ENCODE measurements around the gene GLCCI1. TPM values are rescaled to one million over a fixed set of nuclear protein-coding genes. Genes with fewer than 3 reads are reported as not detected.

The GLCCI1 gene
- total RNA-seq, 1 donor from 2014 or later: 2.1 TPM

DNA sequence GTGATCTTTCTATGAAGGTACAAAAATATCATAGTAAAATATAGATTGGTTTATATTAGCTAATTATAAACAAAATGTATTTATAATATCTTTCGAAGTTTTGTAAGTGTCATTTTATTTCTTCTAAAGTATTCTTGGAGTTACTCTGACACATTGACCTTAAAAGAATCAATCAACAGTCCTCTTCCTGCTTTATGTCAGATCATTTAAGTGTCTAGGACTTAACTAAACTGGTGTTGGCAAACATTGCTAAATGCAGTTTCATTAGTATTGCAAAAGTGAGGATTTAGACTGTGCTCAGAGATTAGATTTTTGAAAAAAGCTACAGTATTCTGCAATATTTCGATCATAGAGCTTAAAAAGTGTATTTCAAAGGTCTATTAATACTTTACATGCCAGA lies 10.3 kb downstream of the GLCCI1 start:
- FAIRE-seq (no peak), DNase-seq (ENCODE audit: low read depth) (no peak)
- Histone ChIP-seq H3K36me3 (ENCODE audit: control insufficient read depth, insufficient read depth, low read length) (no peaks in the 10 kb centered on the region), H3K27me3 (ENCODE audit: control insufficient read depth, insufficient read depth, low read length) (no peaks in the 10 kb centered on the region), H3K4me3 (ENCODE audit: low read depth, low read length) (no peak overlapping the region)
- TF ChIP-seq, protein P1, sequence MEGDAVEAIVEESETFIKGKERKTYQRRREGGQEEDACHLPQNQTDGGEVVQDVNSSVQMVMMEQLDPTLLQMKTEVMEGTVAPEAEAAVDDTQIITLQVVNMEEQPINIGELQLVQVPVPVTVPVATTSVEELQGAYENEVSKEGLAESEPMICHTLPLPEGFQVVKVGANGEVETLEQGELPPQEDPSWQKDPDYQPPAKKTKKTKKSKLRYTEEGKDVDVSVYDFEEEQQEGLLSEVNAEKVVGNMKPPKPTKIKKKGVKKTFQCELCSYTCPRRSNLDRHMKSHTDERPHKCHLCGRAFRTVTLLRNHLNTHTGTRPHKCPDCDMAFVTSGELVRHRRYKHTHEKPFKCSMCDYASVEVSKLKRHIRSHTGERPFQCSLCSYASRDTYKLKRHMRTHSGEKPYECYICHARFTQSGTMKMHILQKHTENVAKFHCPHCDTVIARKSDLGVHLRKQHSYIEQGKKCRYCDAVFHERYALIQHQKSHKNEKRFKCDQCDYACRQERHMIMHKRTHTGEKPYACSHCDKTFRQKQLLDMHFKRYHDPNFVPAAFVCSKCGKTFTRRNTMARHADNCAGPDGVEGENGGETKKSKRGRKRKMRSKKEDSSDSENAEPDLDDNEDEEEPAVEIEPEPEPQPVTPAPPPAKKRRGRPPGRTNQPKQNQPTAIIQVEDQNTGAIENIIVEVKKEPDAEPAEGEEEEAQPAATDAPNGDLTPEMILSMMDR (IDR thresholded peaks at IDR 0.05; ENCODE audit: insufficient read depth, low read length, severe bottlenecking): no peak

DNA sequence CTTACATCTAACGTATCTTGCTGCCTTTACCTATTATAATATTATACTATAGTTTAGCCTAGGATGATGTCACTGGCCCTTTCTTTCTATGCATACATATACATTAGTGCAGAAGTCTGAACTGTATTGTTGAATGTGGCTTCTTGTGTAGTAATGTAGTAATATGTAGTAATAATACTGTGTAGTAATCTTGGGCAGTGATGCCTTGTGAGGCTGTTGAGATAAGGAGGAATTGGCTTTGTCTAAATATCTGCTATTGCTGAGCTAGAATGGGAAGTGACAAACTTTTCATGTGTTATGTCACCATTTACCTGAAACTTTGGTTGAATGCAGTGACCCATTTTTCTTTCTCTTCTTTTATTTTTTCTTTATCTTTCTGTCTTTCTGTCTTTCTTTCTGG lies 11.0 kb downstream of the GLCCI1 start:
- Histone ChIP-seq H3K27me3 (ENCODE audit: control insufficient read depth, insufficient read depth, low read length) (no peaks in the 10 kb centered on the region), H3K36me3 (ENCODE audit: control insufficient read depth, insufficient read depth, low read length) (no peaks in the 10 kb centered on the region), H3K4me3 (ENCODE audit: low read depth, low read length) (no peak overlapping the region)
- FAIRE-seq: no peak
- TF ChIP-seq, protein P1 (IDR thresholded peaks at IDR 0.05; ENCODE audit: insufficient read depth, low read length, severe bottlenecking): no peak
- no peak for DNase-seq (ENCODE audit: low read depth)

DNA sequence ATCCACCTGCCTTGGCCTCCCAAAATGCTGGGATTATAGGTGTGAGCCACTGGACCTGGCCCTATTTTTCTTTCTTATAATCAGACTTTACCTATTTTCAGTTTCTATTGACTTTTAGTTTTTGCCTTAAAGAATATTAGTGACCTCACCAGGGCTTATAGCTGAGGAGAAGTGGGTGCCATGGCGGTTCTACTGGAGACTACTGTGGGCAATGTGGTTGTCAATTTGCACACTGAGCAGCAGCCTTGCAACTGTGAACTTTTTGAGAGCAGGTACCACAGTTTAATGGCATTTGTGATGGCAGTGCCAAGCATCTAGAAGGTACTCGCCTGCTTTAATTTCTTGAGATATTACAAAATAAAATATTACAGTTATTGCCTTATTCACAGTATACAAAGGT lies 11.5 kb downstream of the GLCCI1 start:
- FAIRE-seq: no peak
- no peak overlapping the region for H3K4me3 ChIP-seq (ENCODE audit: low read depth, low read length)
- TF ChIP-seq, protein P1 (IDR thresholded peaks at IDR 0.05; ENCODE audit: insufficient read depth, low read length, severe bottlenecking): no peak

DNA sequence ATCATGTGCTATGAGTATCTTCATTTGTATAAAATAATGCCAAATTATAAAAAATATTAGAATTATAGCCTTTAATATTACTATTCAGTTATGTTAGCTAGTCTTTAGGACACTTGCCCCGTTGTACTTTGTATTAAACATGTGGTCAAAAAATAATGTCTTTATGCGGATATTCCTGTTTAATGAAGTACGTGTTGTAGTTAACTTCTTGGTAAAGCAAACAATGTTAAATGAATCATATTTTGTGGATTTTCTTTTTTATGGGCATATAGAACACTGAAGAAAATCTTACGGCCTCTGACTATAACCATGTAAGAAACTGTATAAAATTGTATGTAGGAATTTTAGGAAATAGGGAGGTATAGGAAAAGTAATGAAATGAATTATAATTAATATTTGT lies 14.3 kb downstream of the GLCCI1 start:
- no peak for FAIRE-seq
- TF ChIP-seq, protein P1 (IDR thresholded peaks at IDR 0.05; ENCODE audit: insufficient read depth, low read length, severe bottlenecking): no peak
- Histone ChIP-seq H3K4me3 (ENCODE audit: low read depth, low read length) (no peak overlapping the region), H3K27me3 (ENCODE audit: control insufficient read depth, insufficient read depth, low read length) (no peaks in the 10 kb centered on the region), H3K36me3 (ENCODE audit: control insufficient read depth, insufficient read depth, low read length) (no peaks in the 10 kb centered on the region)
- no peak for DNase-seq (ENCODE audit: low read depth)

More for the DNA sequence above, 11.5 kb downstream of the GLCCI1 start:
- Histone ChIP-seq H3K36me3 (ENCODE audit: control insufficient read depth, insufficient read depth, low read length) (no peaks in the 10 kb centered on the region), H3K27me3 (ENCODE audit: control insufficient read depth, insufficient read depth, low read length) (no peaks in the 10 kb centered on the region)
- DNase-seq (ENCODE audit: low read depth): no peak

DNA sequence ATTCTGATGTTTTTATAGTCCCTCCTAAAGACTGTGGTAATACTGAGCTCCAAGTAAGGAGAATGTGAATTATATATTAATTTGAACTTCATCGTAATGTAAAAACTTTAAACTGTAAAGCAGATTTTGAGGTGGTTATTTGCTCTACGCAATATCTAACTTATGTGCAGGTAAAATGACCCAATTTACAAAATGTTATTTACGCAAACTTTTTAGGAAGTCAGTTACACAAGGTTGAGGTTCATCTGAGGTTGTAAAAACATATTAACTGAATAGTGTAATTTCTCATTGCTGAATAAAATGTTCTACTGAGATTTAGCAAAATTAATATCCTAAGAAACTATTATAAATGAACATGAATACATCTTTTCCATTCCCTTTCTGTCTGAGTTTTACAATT lies 15.8 kb downstream of the GLCCI1 start:
- TF ChIP-seq, protein P1 (IDR thresholded peaks at IDR 0.05; ENCODE audit: insufficient read depth, low read length, severe bottlenecking): no peak
- DNase-seq (ENCODE audit: low read depth) (no peak), FAIRE-seq (no peak)
- no peaks in the 10 kb centered on the region for H3K36me3 ChIP-seq (ENCODE audit: control insufficient read depth, insufficient read depth, low read length)
- H3K4me3 ChIP-seq (ENCODE audit: low read depth, low read length): no peak overlapping the region
- H3K27me3 ChIP-seq (ENCODE audit: control insufficient read depth, insufficient read depth, low read length): no peaks in the 10 kb centered on the region

DNA sequence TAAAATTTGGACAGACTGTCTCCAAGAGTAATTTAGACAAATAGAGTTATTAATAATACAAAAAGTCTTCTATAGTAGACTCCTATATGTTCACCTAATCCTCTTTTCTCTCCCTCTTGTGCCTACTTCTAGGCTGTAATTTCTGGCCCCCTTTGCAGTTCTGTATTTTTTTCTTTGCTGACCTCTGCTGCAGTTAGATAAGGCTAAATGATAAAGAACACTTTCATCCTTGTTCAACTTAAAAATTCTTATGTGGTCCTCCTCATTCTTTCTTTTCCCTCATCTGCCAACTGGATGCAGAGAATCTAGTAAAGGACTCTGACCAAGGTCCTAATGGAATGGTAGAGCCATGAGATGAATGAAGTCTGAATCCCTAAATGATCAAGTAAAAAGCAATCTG lies 20.1 kb downstream of the GLCCI1 start:
- no peak overlapping the region for H3K4me3 ChIP-seq (ENCODE audit: low read depth, low read length)
- no peak for FAIRE-seq
- TF ChIP-seq, protein P1 (IDR thresholded peaks at IDR 0.05; ENCODE audit: insufficient read depth, low read length, severe bottlenecking): no peak
- no peak for DNase-seq (ENCODE audit: low read depth)
- H3K27me3 ChIP-seq (ENCODE audit: control insufficient read depth, insufficient read depth, low read length): no peaks in the 10 kb centered on the region
- no peaks in the 10 kb centered on the region for H3K36me3 ChIP-seq (ENCODE audit: control insufficient read depth, insufficient read depth, low read length)

Data from bronchial epithelial cell (primary cell).